Tibial nerve (tissue), 4 donors: ENCODE measurements around the gene AKT1. TPM values are rescaled to one million over a fixed set of nuclear protein-coding genes. Genes with fewer than 3 reads are reported as not detected.

Source experiments
- DNase-seq, 2 donors: peaks; one replicate each; pipeline ENCODE4 v3.0.0-alpha.2; 2019; ENCODE audit warnings: low spot score in 2 of 2
- H3K27ac ChIP-seq, 4 donors: fragments of 200-600 bp; sonication (generic) in 3 of 4; one replicate each; pipeline ENCODE4 v1.5.1; 2017 to 2019; ENCODE audit warnings: mild to moderate bottlenecking in 1 of 4
- H3K27me3 ChIP-seq, 2 donors: fragments of 200-600 bp; sonication (generic) in 1 of 2; one replicate each; pipeline versions ENCODE4 v1.5.1 to v1.6.0; 2017 to 2019
- H3K36me3 ChIP-seq, 3 donors: fragments of 200-600 bp; sonication (generic); one replicate each; pipeline ENCODE4 v1.5.1; 2018 to 2019
- H3K4me1 ChIP-seq, 4 donors: fragments of 200-600 bp; sonication (generic) in 3 of 4; one replicate each; pipeline ENCODE4 v1.5.1; 2017 to 2019
- H3K4me3 ChIP-seq, 4 donors: fragments of 200-600 bp; sonication (generic) in 3 of 4; one replicate each; pipeline ENCODE4 v1.5.1; 2017 to 2019; ENCODE audit warnings: mild to moderate bottlenecking in 1 of 4, moderate library complexity in 1 of 4
- H3K9me3 ChIP-seq, 4 donors: fragments of 200-600 bp; sonication (generic) in 3 of 4; one replicate each; pipeline ENCODE4 v1.5.1; 2017 to 2019
- CTCF ChIP-seq, 5 experiments: fragments of 200-600 bp in 3 of 5; fragments of 450-650 bp in 2 of 5; sonication (generic) in 3 of 5; IDR thresholded peaks; one replicate each; pipeline ENCODE4 v1.5.1; 2016 to 2019; ENCODE audit warnings: antibody characterized with exemption in 5 of 5, mild to moderate bottlenecking in 3 of 5, moderate library complexity in 2 of 5
- EP300 ChIP-seq, 2 donors: sonication (generic); formaldehyde crosslinking; IDR thresholded peaks; one replicate each; pipeline ENCODE4 v1.6.1; 2017; ENCODE audit warnings: antibody characterized with exemption in 2 of 2, mild to moderate bottlenecking in 1 of 2
- POLR2A ChIP-seq, 2 donors: fragments of 450-650 bp; IDR thresholded peaks; one replicate each; pipeline ENCODE4 v1.6.1; 2017; ENCODE audit warnings: antibody characterized with exemption in 2 of 2, mild to moderate bottlenecking in 2 of 2, moderate library complexity in 2 of 2
- WGBS, 2 donors: methylation state at CpG; one replicate each; pipeline ENCODE4 v1.1.5; 2018; 5-methylcytosine and 5-hydroxymethylcytosine counted together
- total RNA-seq, 4 donors: library from RNA; depleted of rRNA; stranded (reverse); fragments of >200 nt; gene quantifications; one replicate each; pipeline ENCODE4 v1.1.0, GENCODE V29; 2016

Gene AKT1
- total RNA-seq, 4 donors from 2014 or later, result 130 to 199 (median 144) TPM

- H3K27ac ChIP-seq, result peak overlapping the region in 2 of 4 donors; percentile 14 to 56
- no peak for TF ChIP-seq CTCF (IDR thresholded peaks at IDR 0.05)
- H3K4me1 ChIP-seq, result peaks cover 0 to 56% (median 10%) of the 10 kb centered on the region in 4 donors
- no peaks in the 10 kb centered on the region for H3K9me3 ChIP-seq
- H3K36me3 ChIP-seq, result peaks cover 0 to 5% (median 0%) of the 10 kb centered on the region in 3 donors
- 75 to 79% methylated on average over 15 to 18 of the region's 18 CpGs for WGBS, 2 donors
- H3K27me3 ChIP-seq, result no peaks in the 10 kb centered on the region
- no peak for DNase-seq
- no peak overlapping the region for H3K4me3 ChIP-seq
These were observed 9.2 kb upstream of the AKT1 start for GRCh38 chr14:104804481-104805325.

- peaks cover 0 to 5% (median 0%) of the 10 kb centered on the region in 3 donors for H3K36me3 ChIP-seq
- H3K4me3 ChIP-seq, result no peak overlapping the region
- H3K4me1 ChIP-seq, result peaks cover 0 to 61% (median 12%) of the 10 kb centered on the region in 4 donors
- no peak for DNase-seq
- no peaks in the 10 kb centered on the region for H3K27me3 ChIP-seq
- TF ChIP-seq CTCF (IDR thresholded peaks at IDR 0.05) (no peak), EP300 (IDR thresholded peaks at IDR 0.05) (no peak), POLR2A (IDR thresholded peaks at IDR 0.05) (no peak)
- 74 to 83% methylated on average over 5 to 13 of the region's 15 CpGs for WGBS, 2 donors
- H3K27ac ChIP-seq, result no peak overlapping the region
- H3K9me3 ChIP-seq, result no peaks in the 10 kb centered on the region
These were observed 8.4 kb upstream of the AKT1 start for GRCh38 chr14:104803912-104804410.

- peaks cover 0 to 64% (median 12%) of the 10 kb centered on the region in 4 donors for H3K4me1 ChIP-seq
- no peaks in the 10 kb centered on the region for H3K27me3 ChIP-seq
- H3K9me3 ChIP-seq, result no peaks in the 10 kb centered on the region
- WGBS, 2 donors, result 83 to 100% methylated on average over 2 to 16 of the region's 19 CpGs
- no peak for DNase-seq
- no peak for TF ChIP-seq CTCF (IDR thresholded peaks at IDR 0.05)
- no peak for TF ChIP-seq POLR2A (IDR thresholded peaks at IDR 0.05)
- no peak for TF ChIP-seq EP300 (IDR thresholded peaks at IDR 0.05)
- no peak overlapping the region for H3K4me3 ChIP-seq
- peaks cover 0 to 5% (median 0%) of the 10 kb centered on the region in 3 donors for H3K36me3 ChIP-seq
- H3K27ac ChIP-seq, result no peak overlapping the region
These were observed 7.8 kb upstream of the AKT1 start for GRCh38 chr14:104803280-104803911.

- Histone ChIP-seq H3K27me3 (no peaks in the 10 kb centered on the region), H3K4me1 (peaks cover 0 to 72% (median 14%) of the 10 kb centered on the region in 4 donors), H3K9me3 (no peaks in the 10 kb centered on the region), H3K4me3 (no peak overlapping the region), H3K27ac (no peak overlapping the region), H3K36me3 (peaks cover 0 to 5% (median 0%) of the 10 kb centered on the region in 3 donors)
- DNase-seq, result no peak
- TF ChIP-seq POLR2A (IDR thresholded peaks at IDR 0.05) (no peak), CTCF (IDR thresholded peaks at IDR 0.05) (no peak), EP300 (IDR thresholded peaks at IDR 0.05) (no peak)
- 89 to 96% methylated on average over 18 to 20 of the region's 20 CpGs for WGBS, 2 donors
These were observed 7.0 kb upstream of the AKT1 start for GRCh38 chr14:104802394-104803184.
